Measurements from ENCODE around the gene IL12A.

Gene IL12A

GRCh38 chr3:160003520-160004128 lies 15.0 kb downstream of the IL12A start:
- Histone ChIP-seq H3K4me3 (ENCODE audit: severe bottlenecking) (no peak overlapping the region), H3K36me3 (ENCODE audit: low read depth) (no peaks in the 10 kb centered on the region), H3K4me1 (ENCODE audit: insufficient read depth, poor library complexity, severe bottlenecking) (no peaks in the 10 kb centered on the region), H3K9me3 (ENCODE audit: severe bottlenecking) (no peaks in the 10 kb centered on the region), H3K27ac (ENCODE audit: poor library complexity, severe bottlenecking) (no peak overlapping the region), H3K27me3 (ENCODE audit: insufficient read depth, poor library complexity, severe bottlenecking) (no peaks in the 10 kb centered on the region)
- ATAC-seq (ENCODE audit: low read depth) (peak; percentile 88), DNase-seq (ENCODE audit: low spot score) (no peak)
- TF ChIP-seq CTCF (IDR thresholded peaks at IDR 0.05; ENCODE audit: poor library complexity, severe bottlenecking): peak; percentile 81

- H3K9me3 ChIP-seq (ENCODE audit: severe bottlenecking): no peaks in the 10 kb centered on the region
- no peak overlapping the region for H3K27ac ChIP-seq (ENCODE audit: poor library complexity, severe bottlenecking)
- no peaks in the 10 kb centered on the region for H3K27me3 ChIP-seq (ENCODE audit: insufficient read depth, poor library complexity, severe bottlenecking)
- no peaks in the 10 kb centered on the region for H3K36me3 ChIP-seq (ENCODE audit: low read depth)
- no peak for TF ChIP-seq CTCF (IDR thresholded peaks at IDR 0.05; ENCODE audit: poor library complexity, severe bottlenecking)
- no peak for DNase-seq (ENCODE audit: low spot score)
- no peak overlapping the region for H3K4me3 ChIP-seq (ENCODE audit: severe bottlenecking)
- H3K4me1 ChIP-seq (ENCODE audit: insufficient read depth, poor library complexity, severe bottlenecking): no peaks in the 10 kb centered on the region
- ATAC-seq (ENCODE audit: low read depth): no peak
Observed at GRCh38 chr3:160005004-160005403, 16.4 kb downstream of the IL12A start.

- Histone ChIP-seq H3K4me1 (ENCODE audit: insufficient read depth, poor library complexity, severe bottlenecking) (no peaks in the 10 kb centered on the region), H3K9me3 (ENCODE audit: severe bottlenecking) (no peaks in the 10 kb centered on the region), H3K27ac (ENCODE audit: poor library complexity, severe bottlenecking) (no peak overlapping the region), H3K36me3 (ENCODE audit: low read depth) (no peaks in the 10 kb centered on the region), H3K4me3 (ENCODE audit: severe bottlenecking) (no peak overlapping the region), H3K27me3 (ENCODE audit: insufficient read depth, poor library complexity, severe bottlenecking) (no peaks in the 10 kb centered on the region)
- ATAC-seq (ENCODE audit: low read depth): peak; percentile 85
- TF ChIP-seq CTCF (IDR thresholded peaks at IDR 0.05; ENCODE audit: poor library complexity, severe bottlenecking): peak; percentile 96
- DNase-seq (ENCODE audit: low spot score): no peak
Observed at GRCh38 chr3:160006282-160007163, 17.9 kb downstream of the IL12A start.

- H3K4me1 ChIP-seq (ENCODE audit: insufficient read depth, poor library complexity, severe bottlenecking): no peaks in the 10 kb centered on the region
- TF ChIP-seq CTCF (IDR thresholded peaks at IDR 0.05; ENCODE audit: poor library complexity, severe bottlenecking): no peak
- no peak overlapping the region for H3K27ac ChIP-seq (ENCODE audit: poor library complexity, severe bottlenecking)
- H3K36me3 ChIP-seq (ENCODE audit: low read depth): no peaks in the 10 kb centered on the region
- DNase-seq (ENCODE audit: low spot score): no peak
- no peak overlapping the region for H3K4me3 ChIP-seq (ENCODE audit: severe bottlenecking)
- ATAC-seq (ENCODE audit: low read depth): no peak
- no peaks in the 10 kb centered on the region for H3K27me3 ChIP-seq (ENCODE audit: insufficient read depth, poor library complexity, severe bottlenecking)
- no peaks in the 10 kb centered on the region for H3K9me3 ChIP-seq (ENCODE audit: severe bottlenecking)
Observed at GRCh38 chr3:160008961-160009360, 20.3 kb downstream of the IL12A start.

GRCh38 chr3:160009525-160009924 lies 20.9 kb downstream of the IL12A start:
- Histone ChIP-seq H3K9me3 (ENCODE audit: severe bottlenecking) (no peaks in the 10 kb centered on the region), H3K27ac (ENCODE audit: poor library complexity, severe bottlenecking) (no peak overlapping the region)
- no peak for ATAC-seq (ENCODE audit: low read depth)

More at GRCh38 chr3:160009525-160009924, 20.9 kb downstream of the IL12A start:
- DNase-seq (ENCODE audit: low spot score): no peak
- Histone ChIP-seq H3K36me3 (ENCODE audit: low read depth) (no peaks in the 10 kb centered on the region), H3K4me3 (ENCODE audit: severe bottlenecking) (no peak overlapping the region), H3K4me1 (ENCODE audit: insufficient read depth, poor library complexity, severe bottlenecking) (no peaks in the 10 kb centered on the region), H3K27me3 (ENCODE audit: insufficient read depth, poor library complexity, severe bottlenecking) (no peaks in the 10 kb centered on the region)
- TF ChIP-seq CTCF (IDR thresholded peaks at IDR 0.05; ENCODE audit: poor library complexity, severe bottlenecking): no peak

Data from RWPE2 (cell line).